Hepatocyte (in vitro differentiated cells): ENCODE measurements around the gene NKD1. TPM values are rescaled to one million over a fixed set of nuclear protein-coding genes. Genes with fewer than 3 reads are reported as not detected.
A peak's percentile ranks its signal among the peaks of the same experiment; 100 is the strongest.

Experiments used
- DNase-seq: peaks from one replicate; pipeline ENCODE4 v3.0.0-alpha.2; 2016; ENCODE audit warnings: low spot score
- H2AFZ ChIP-seq: fragments of 200-600 bp; sonication (generic); 2 replicates; pipeline ENCODE4 v1.6.0; 2016; ENCODE audit warnings: antibody characterized with exemption, mild to moderate bottlenecking
- H3K27ac ChIP-seq: fragments of 200-600 bp; sonication (generic); 2 replicates; pipeline ENCODE4 v1.5.1; 2016; ENCODE audit warnings: mild to moderate bottlenecking
- H3K27me3 ChIP-seq: fragments of 200-600 bp; sonication (generic); 2 replicates; pipeline ENCODE4 v1.6.1; 2016
- H3K36me3 ChIP-seq: fragments of 200-600 bp; sonication (generic); replicated peaks from 2 replicates; pipeline ENCODE4 v1.5.1; 2016; ENCODE audit warnings: low read depth; ENCODE audit not compliant: insufficient read depth
- H3K4me1 ChIP-seq: fragments of 200-600 bp; sonication (generic); 2 replicates; pipeline ENCODE4 v1.5.1; 2016; ENCODE audit warnings: mild to moderate bottlenecking, moderate library complexity; ENCODE audit not compliant: insufficient read depth
- H3K4me2 ChIP-seq: fragments of 200-600 bp; sonication (generic); 2 replicates; pipeline ENCODE4 v1.6.0; 2016
- H3K4me3 ChIP-seq: fragments of 200-600 bp; sonication (generic); 2 replicates; pipeline ENCODE4 v1.5.1; 2016; ENCODE audit warnings: mild to moderate bottlenecking
- H3K79me2 ChIP-seq: fragments of 200-600 bp; sonication (generic); 2 replicates; pipeline ENCODE4 v1.6.0; 2017; ENCODE audit warnings: mild to moderate bottlenecking
- H3K9me2 ChIP-seq: fragments of 200-600 bp; sonication (generic); replicated peaks from 2 replicates; pipeline ENCODE4 v1.6.0; 2017; ENCODE audit warnings: mild to moderate bottlenecking; ENCODE audit not compliant: insufficient read depth
- H3K9me3 ChIP-seq: fragments of 200-600 bp; sonication (generic); 2 replicates; pipeline ENCODE4 v1.5.1; 2016; ENCODE audit warnings: low read depth, mild to moderate bottlenecking
- H4K20me1 ChIP-seq: fragments of 200-600 bp; sonication (generic); 2 replicates; pipeline ENCODE4 v1.6.0; 2016; ENCODE audit warnings: mild to moderate bottlenecking; ENCODE audit not compliant: insufficient read depth, poor library complexity, severe bottlenecking
- CTCF ChIP-seq: fragments of 200-600 bp; sonication (generic); IDR thresholded peaks from 2 replicates; pipeline ENCODE4 v1.5.1; 2016; ENCODE audit warnings: antibody characterized with exemption, mild to moderate bottlenecking; ENCODE audit not compliant: poor library complexity
- EZH2 ChIP-seq: fragments of 200-600 bp; sonication (generic); IDR thresholded peaks from 2 replicates; pipeline ENCODE4 v1.6.1; 2016; ENCODE audit warnings: antibody characterized with exemption, mild to moderate bottlenecking, borderline replicate concordance
- EZH2phosphoT487 ChIP-seq: fragments of 200-600 bp; sonication (generic); IDR thresholded peaks from one replicate; pipeline ENCODE4 v1.6.1; 2018; ENCODE audit warnings: antibody characterized with exemption, mild to moderate bottlenecking, low read depth, moderate library complexity; ENCODE audit not compliant: unreplicated experiment, severe bottlenecking
- WGBS: methylation state at CpG from one replicate; pipeline ENCODE4 v1.1.6; 2016; ENCODE audit warnings: low lambda C conversion rate; ENCODE audit errors: missing lambda C conversion rate; 5-methylcytosine and 5-hydroxymethylcytosine counted together
- polyA plus RNA-seq: library from polyadenylated mRNA; unstranded; fragments of >200 nt; fragmentation: Nextera tagmentation; extraction: Ambion mirVana; gene quantifications from 2 replicates; pipeline ENCODE4 v1.2.1, GENCODE V29; 2016
- total RNA-seq: library from RNA; depleted of rRNA; stranded (reverse); fragments of >200 nt; gene quantifications from 2 replicates; pipeline ENCODE4 v1.2.3, GENCODE V29; 2014

Gene NKD1
- total and polyA plus RNA-seq, 2 experiments from 2014 or later = 5.9 to 26.3 TPM

GRCh38 chr16:50587543-50587942 is 39.3 kb downstream of the NKD1 start:
- no peaks in the 10 kb centered on the region for H3K27me3 ChIP-seq
- WGBS = 86% methylated on average over 2 of the region's 2 CpGs
- H3K4me3 ChIP-seq = no peak overlapping the region
- no peak for DNase-seq
- no peaks in the 10 kb centered on the region for H4K20me1 ChIP-seq
- H2AFZ ChIP-seq = no peak overlapping the region
- H3K27ac ChIP-seq = no peak overlapping the region
- no peak for TF ChIP-seq EZH2
- H3K36me3 ChIP-seq = no peaks in the 10 kb centered on the region
- no peaks in the 10 kb centered on the region for H3K9me2 ChIP-seq
- H3K79me2 ChIP-seq = no peaks in the 10 kb centered on the region
- H3K4me2 ChIP-seq = no peak overlapping the region
- no peaks in the 10 kb centered on the region for H3K9me3 ChIP-seq
- peaks cover 9% of the 10 kb centered on the region for H3K4me1 ChIP-seq

- Histone ChIP-seq H3K36me3 (no peaks in the 10 kb centered on the region), H3K4me3 (no peak overlapping the region), H2AFZ (no peak overlapping the region), H4K20me1 (no peaks in the 10 kb centered on the region), H3K79me2 (no peaks in the 10 kb centered on the region), H3K4me2 (no peak overlapping the region), H3K27ac (no peak overlapping the region), H3K4me1 (peaks cover 9% of the 10 kb centered on the region), H3K27me3 (no peaks in the 10 kb centered on the region), H3K9me2 (no peaks in the 10 kb centered on the region), H3K9me3 (no peaks in the 10 kb centered on the region)
- DNase-seq = no peak
- no peak for TF ChIP-seq CTCF
- no peak for TF ChIP-seq EZH2
- TF ChIP-seq EZH2phosphoT487 = no peak
- 93% methylated on average over 2 of the region's 2 CpGs for WGBS
Measured at GRCh38 chr16:50588276-50588675, 40.1 kb downstream of the NKD1 start.

GRCh38 chr16:50591209-50591608 is 43.0 kb downstream of the NKD1 start:
- no peak overlapping the region for H3K4me2 ChIP-seq
- no peak for DNase-seq
- H3K4me3 ChIP-seq = no peak overlapping the region
- H3K4me1 ChIP-seq = peaks cover 3% of the 10 kb centered on the region
- no peaks in the 10 kb centered on the region for H3K36me3 ChIP-seq
- no peaks in the 10 kb centered on the region for H3K9me2 ChIP-seq
- no peak overlapping the region for H3K27ac ChIP-seq
- H2AFZ ChIP-seq = no peak overlapping the region
- no peaks in the 10 kb centered on the region for H4K20me1 ChIP-seq
- no peaks in the 10 kb centered on the region for H3K27me3 ChIP-seq
- TF ChIP-seq EZH2 (no peak), CTCF (no peak), EZH2phosphoT487 (no peak)
- H3K79me2 ChIP-seq = no peaks in the 10 kb centered on the region
- no peaks in the 10 kb centered on the region for H3K9me3 ChIP-seq
- 97% methylated on average over 6 of the region's 6 CpGs for WGBS

- no peaks in the 10 kb centered on the region for H4K20me1 ChIP-seq
- 71% methylated on average over 24 of the region's 24 CpGs for WGBS
- no peak for TF ChIP-seq CTCF
- TF ChIP-seq EZH2 = no peak
- TF ChIP-seq EZH2phosphoT487 = no peak
- no peaks in the 10 kb centered on the region for H3K36me3 ChIP-seq
- peak; percentile 48 for DNase-seq
- no peaks in the 10 kb centered on the region for H3K27me3 ChIP-seq
- H3K4me2 ChIP-seq = peak overlapping the region; percentile 46
- H3K79me2 ChIP-seq = no peaks in the 10 kb centered on the region
- H3K27ac ChIP-seq = peak overlapping the region; percentile 27
- no peak overlapping the region for H2AFZ ChIP-seq
- H3K4me1 ChIP-seq = peaks cover 3% of the 10 kb centered on the region
- no peak overlapping the region for H3K4me3 ChIP-seq
- no peaks in the 10 kb centered on the region for H3K9me3 ChIP-seq
- H3K9me2 ChIP-seq = no peaks in the 10 kb centered on the region
Measured at GRCh38 chr16:50591800-50592771, 43.9 kb downstream of the NKD1 start.
